ENCODE measurements around the gene CCL14. TPM values are rescaled to one million over a fixed set of nuclear protein-coding genes. Genes with fewer than 3 reads are reported as not detected.

CCL14 gene
- polyA plus RNA-seq, 4 donors, result 5.4 to 61.9 (median 6.3) TPM

- FAIRE-seq, result no peak
- Histone ChIP-seq H3K4me3 (ENCODE audit: low read depth in 1 of 3, low read length in 3 of 3) (no peak overlapping the region), H3K27ac (ENCODE audit: low read depth in 1 of 3, low read length in 2 of 3) (no peak overlapping the region), H3K4me1 (ENCODE audit: control insufficient read depth in 3 of 3, insufficient read depth in 2 of 3, low read depth in 1 of 3, low read length in 2 of 3) (peaks cover 0 to 19% (median 0%) of the 10 kb centered on the region in 3 donors), H3K36me3 (ENCODE audit: control insufficient read depth in 3 of 3, insufficient read depth in 2 of 3, low read depth in 1 of 3, low read length in 3 of 3) (peaks cover 0 to 22% (median 0%) of the 10 kb centered on the region in 3 donors), H3K9me3 (ENCODE audit: control insufficient read depth in 2 of 2, insufficient read depth in 1 of 2, low read depth in 1 of 2, low read length in 1 of 2) (no peaks in the 10 kb centered on the region), H3K27me3 (ENCODE audit: control insufficient read depth in 3 of 3, insufficient read depth in 3 of 3, low read length in 3 of 3) (no peaks in the 10 kb centered on the region)
- WGBS, 3 donors, result 92 to 100% (median 94%) methylated on average over 6 of the region's 6 CpGs
- DNase-seq, result no peak
These were observed 2.4 kb downstream of the CCL14 start for GRCh38 chr17:35984140-35984539.

- Histone ChIP-seq H3K36me3 (ENCODE audit: control insufficient read depth in 3 of 3, insufficient read depth in 2 of 3, low read depth in 1 of 3, low read length in 3 of 3) (peaks cover 0 to 20% (median 0%) of the 10 kb centered on the region in 3 donors), H3K4me1 (ENCODE audit: control insufficient read depth in 3 of 3, insufficient read depth in 2 of 3, low read depth in 1 of 3, low read length in 2 of 3) (peaks cover 0 to 19% (median 0%) of the 10 kb centered on the region in 3 donors), H3K4me3 (ENCODE audit: low read depth in 1 of 3, low read length in 3 of 3) (no peak overlapping the region), H3K9me3 (ENCODE audit: control insufficient read depth in 2 of 2, insufficient read depth in 1 of 2, low read depth in 1 of 2, low read length in 1 of 2) (no peaks in the 10 kb centered on the region), H3K27ac (ENCODE audit: low read depth in 1 of 3, low read length in 2 of 3) (peak overlapping the region in 1 of 3 donors; percentile 74), H3K27me3 (ENCODE audit: control insufficient read depth in 3 of 3, insufficient read depth in 3 of 3, low read length in 3 of 3) (no peaks in the 10 kb centered on the region)
- WGBS, 3 donors, result 79 to 87% (median 80%) methylated on average over 3 of the region's 3 CpGs
- DNase-seq, result no peak
- FAIRE-seq, result no peak
These were observed 3.9 kb downstream of the CCL14 start for GRCh38 chr17:35982409-35983191.

GRCh38 chr17:35981908-35982330 lies 4.6 kb downstream of the CCL14 start:
- Histone ChIP-seq H3K4me1 (ENCODE audit: control insufficient read depth in 3 of 3, insufficient read depth in 2 of 3, low read depth in 1 of 3, low read length in 2 of 3) (peaks cover 0 to 19% (median 0%) of the 10 kb centered on the region in 3 donors), H3K9me3 (ENCODE audit: control insufficient read depth in 2 of 2, insufficient read depth in 1 of 2, low read depth in 1 of 2, low read length in 1 of 2) (no peaks in the 10 kb centered on the region), H3K27ac (ENCODE audit: low read depth in 1 of 3, low read length in 2 of 3) (peak overlapping the region in 1 of 3 donors; percentile 74), H3K4me3 (ENCODE audit: low read depth in 1 of 3, low read length in 3 of 3) (no peak overlapping the region), H3K36me3 (ENCODE audit: control insufficient read depth in 3 of 3, insufficient read depth in 2 of 3, low read depth in 1 of 3, low read length in 3 of 3) (peaks cover 0 to 19% (median 0%) of the 10 kb centered on the region in 3 donors), H3K27me3 (ENCODE audit: control insufficient read depth in 3 of 3, insufficient read depth in 3 of 3, low read length in 3 of 3) (no peaks in the 10 kb centered on the region)
- 19 to 60% (median 32%) methylated on average over 4 of the region's 4 CpGs for WGBS, 3 donors
- FAIRE-seq (no peak), DNase-seq (peak; percentile 66 to 82)

- peak within 1 kb of the TSS in 1 of 3 donors; percentile 74 for H3K27ac ChIP-seq (ENCODE audit: low read depth in 1 of 3, low read length in 2 of 3)
- no peak for FAIRE-seq
- 87 to 91% (median 87%) methylated on average over 12 of the region's 12 CpGs for WGBS, 3 donors
- no peaks in the 10 kb centered on the region for H3K9me3 ChIP-seq (ENCODE audit: control insufficient read depth in 2 of 2, insufficient read depth in 1 of 2, low read depth in 1 of 2, low read length in 1 of 2)
- H3K4me1 ChIP-seq (ENCODE audit: control insufficient read depth in 3 of 3, insufficient read depth in 2 of 3, low read depth in 1 of 3, low read length in 2 of 3), result peaks cover 0 to 19% (median 0%) of the 10 kb centered on the region in 3 donors
- DNase-seq, result no peak
- no peak within 1 kb of the TSS for H3K4me3 ChIP-seq (ENCODE audit: low read depth in 1 of 3, low read length in 3 of 3)
- H3K27me3 ChIP-seq (ENCODE audit: control insufficient read depth in 3 of 3, insufficient read depth in 3 of 3, low read length in 3 of 3), result no peaks in the 10 kb centered on the region
- H3K36me3 ChIP-seq (ENCODE audit: control insufficient read depth in 3 of 3, insufficient read depth in 2 of 3, low read depth in 1 of 3, low read length in 3 of 3), result peaks cover 0 to 16% (median 0%) of the 10 kb centered on the region in 3 donors
These were observed 5.3 kb downstream of the CCL14 start, which contains the start of gene CCL16 for GRCh38 chr17:35981246-35981645. Gene CCL16, minus strand, starts transcription at chr17:35981497. Its CDS starts 77 bp downstream, at chr17:35981420.

- Histone ChIP-seq H3K27me3 (ENCODE audit: control insufficient read depth in 3 of 3, insufficient read depth in 3 of 3, low read length in 3 of 3) (no peaks in the 10 kb centered on the region), H3K4me3 (ENCODE audit: low read depth in 1 of 3, low read length in 3 of 3) (no peak overlapping the region), H3K4me1 (ENCODE audit: control insufficient read depth in 3 of 3, insufficient read depth in 2 of 3, low read depth in 1 of 3, low read length in 2 of 3) (peaks cover 0 to 33% (median 3%) of the 10 kb centered on the region in 3 donors), H3K27ac (ENCODE audit: low read depth in 1 of 3, low read length in 2 of 3) (no peak overlapping the region), H3K36me3 (ENCODE audit: control insufficient read depth in 3 of 3, insufficient read depth in 2 of 3, low read depth in 1 of 3, low read length in 3 of 3) (no peaks in the 10 kb centered on the region), H3K9me3 (ENCODE audit: control insufficient read depth in 2 of 2, insufficient read depth in 1 of 2, low read depth in 1 of 2, low read length in 1 of 2) (no peaks in the 10 kb centered on the region)
- FAIRE-seq (no peak), DNase-seq (no peak)
- WGBS, 3 donors, result 85 to 96% (median 86%) methylated on average over 3 of the region's 3 CpGs
These were observed 8.2 kb downstream of the CCL14 start for GRCh38 chr17:35978346-35978745.

GRCh38 chr17:35977509-35977908 lies 9.0 kb downstream of the CCL14 start:
- no peaks in the 10 kb centered on the region for H3K36me3 ChIP-seq (ENCODE audit: control insufficient read depth in 3 of 3, insufficient read depth in 2 of 3, low read depth in 1 of 3, low read length in 3 of 3)
- no peak for FAIRE-seq
- no peaks in the 10 kb centered on the region for H3K27me3 ChIP-seq (ENCODE audit: control insufficient read depth in 3 of 3, insufficient read depth in 3 of 3, low read length in 3 of 3)
- DNase-seq, result no peak
- no peak overlapping the region for H3K27ac ChIP-seq (ENCODE audit: low read depth in 1 of 3, low read length in 2 of 3)
- no peak overlapping the region for H3K4me3 ChIP-seq (ENCODE audit: low read depth in 1 of 3, low read length in 3 of 3)
- no peaks in the 10 kb centered on the region for H3K9me3 ChIP-seq (ENCODE audit: control insufficient read depth in 2 of 2, insufficient read depth in 1 of 2, low read depth in 1 of 2, low read length in 1 of 2)
- H3K4me1 ChIP-seq (ENCODE audit: control insufficient read depth in 3 of 3, insufficient read depth in 2 of 3, low read depth in 1 of 3, low read length in 2 of 3), result peaks cover 0 to 39% (median 3%) of the 10 kb centered on the region in 3 donors
- 84 to 99% (median 94%) methylated on average over 7 of the region's 7 CpGs for WGBS, 3 donors

GRCh38 chr17:35973333-35974260 lies 12.9 kb downstream of the CCL14 start:
- peak overlapping the region in 2 of 3 donors; percentile 27 to 75 for H3K27ac ChIP-seq (ENCODE audit: low read depth in 1 of 3, low read length in 2 of 3)
- H3K4me3 ChIP-seq (ENCODE audit: low read depth in 1 of 3, low read length in 3 of 3), result no peak overlapping the region
- no peaks in the 10 kb centered on the region for H3K36me3 ChIP-seq (ENCODE audit: control insufficient read depth in 3 of 3, insufficient read depth in 2 of 3, low read depth in 1 of 3, low read length in 3 of 3)
- FAIRE-seq (no peak), DNase-seq (peak; percentile 64 to 77)
- H3K9me3 ChIP-seq (ENCODE audit: control insufficient read depth in 2 of 2, insufficient read depth in 1 of 2, low read depth in 1 of 2, low read length in 1 of 2), result no peaks in the 10 kb centered on the region
- no peaks in the 10 kb centered on the region for H3K27me3 ChIP-seq (ENCODE audit: control insufficient read depth in 3 of 3, insufficient read depth in 3 of 3, low read length in 3 of 3)
- 32 to 48% (median 47%) methylated on average over 10 of the region's 10 CpGs for WGBS, 3 donors
- peaks cover 0 to 47% (median 3%) of the 10 kb centered on the region in 3 donors for H3K4me1 ChIP-seq (ENCODE audit: control insufficient read depth in 3 of 3, insufficient read depth in 2 of 3, low read depth in 1 of 3, low read length in 2 of 3)

- WGBS, 3 donors, result 54 to 75% (median 72%) methylated on average over 4 of the region's 4 CpGs
- Histone ChIP-seq H3K36me3 (ENCODE audit: control insufficient read depth in 3 of 3, insufficient read depth in 2 of 3, low read depth in 1 of 3, low read length in 3 of 3) (no peaks in the 10 kb centered on the region), H3K4me3 (ENCODE audit: low read depth in 1 of 3, low read length in 3 of 3) (no peak overlapping the region), H3K27me3 (ENCODE audit: control insufficient read depth in 3 of 3, insufficient read depth in 3 of 3, low read length in 3 of 3) (no peaks in the 10 kb centered on the region), H3K4me1 (ENCODE audit: control insufficient read depth in 3 of 3, insufficient read depth in 2 of 3, low read depth in 1 of 3, low read length in 2 of 3) (peaks cover 0 to 47% (median 3%) of the 10 kb centered on the region in 3 donors), H3K9me3 (ENCODE audit: control insufficient read depth in 2 of 2, insufficient read depth in 1 of 2, low read depth in 1 of 2, low read length in 1 of 2) (no peaks in the 10 kb centered on the region), H3K27ac (ENCODE audit: low read depth in 1 of 3, low read length in 2 of 3) (peak overlapping the region in 1 of 3 donors; percentile 75)
- DNase-seq, result peak; percentile 6 to 64
- FAIRE-seq, result no peak
These were observed 13.6 kb downstream of the CCL14 start for GRCh38 chr17:35972945-35973332.

Data from small intestine (tissue), 7 donors.